ENCODE measurements around the gene SPIC.

SPIC gene

DNA sequence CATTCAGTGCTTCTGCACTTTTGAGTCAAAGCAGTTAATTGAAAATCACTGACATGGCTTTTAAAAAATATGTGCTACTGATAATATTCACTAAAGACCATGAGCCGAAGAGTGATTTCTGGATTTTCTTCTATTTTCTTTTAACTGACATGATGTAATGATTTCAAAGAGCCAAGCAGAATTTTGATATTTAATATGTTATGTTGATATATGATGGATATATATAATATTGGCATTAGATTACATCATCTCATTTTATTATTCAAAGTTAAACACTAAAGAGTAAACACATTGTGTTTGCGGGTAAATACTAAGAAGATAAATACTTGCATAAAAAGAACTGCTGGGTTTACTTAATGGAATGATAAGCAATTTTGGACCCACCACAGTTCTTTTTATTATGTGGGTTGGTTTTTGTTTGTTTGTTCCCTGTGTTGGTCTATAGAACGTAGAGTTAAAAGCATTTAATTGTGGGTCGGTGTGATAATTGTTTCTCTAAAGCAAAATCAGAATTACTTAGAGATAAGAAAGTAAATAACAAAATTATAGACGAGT lies 692 bp downstream of the SPIC start:
- Mint-ChIP-seq H3K9me3 (no peaks in the 10 kb centered on the region), H3K36me3 (ENCODE audit: low read depth) (no peaks in the 10 kb centered on the region), H3K4me3 (no peak overlapping the region), H3K27me3 (ENCODE audit: low read depth, poor library complexity) (peaks cover 8% of the 10 kb centered on the region), H3K27ac (no peak overlapping the region), H3K4me1 (no peaks in the 10 kb centered on the region)
- TF ChIP-seq CTCF (IDR thresholded peaks at IDR 0.05), result no peak
- no peak for DNase-seq

DNA sequence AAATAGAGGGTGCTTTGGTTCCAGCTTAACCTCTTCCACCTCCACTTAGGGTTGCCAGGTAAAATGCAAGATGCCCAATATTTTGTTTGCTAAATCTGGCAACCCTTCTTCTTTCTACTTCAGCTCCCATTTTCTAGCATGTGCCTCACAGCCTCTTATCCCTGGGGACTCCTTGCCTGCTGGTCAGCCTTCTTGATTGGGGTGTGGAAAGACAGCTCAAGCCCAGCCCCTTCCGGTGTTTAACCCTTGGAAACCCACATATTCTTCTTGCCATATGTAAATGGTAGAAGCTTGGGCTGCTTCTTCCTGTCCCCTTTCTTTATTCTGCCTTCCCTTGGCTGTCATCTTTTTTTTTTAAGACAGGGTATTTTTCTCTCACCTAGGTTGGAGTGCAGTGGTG lies 5.7 kb downstream of the SPIC start:
- Mint-ChIP-seq H3K9me3 (no peaks in the 10 kb centered on the region), H3K36me3 (ENCODE audit: low read depth) (no peaks in the 10 kb centered on the region), H3K4me3 (no peak overlapping the region), H3K4me1 (no peaks in the 10 kb centered on the region), H3K27ac (no peak overlapping the region), H3K27me3 (ENCODE audit: low read depth, poor library complexity) (no peaks in the 10 kb centered on the region)
- no peak for TF ChIP-seq CTCF (IDR thresholded peaks at IDR 0.05)
- DNase-seq, result no peak

- no peak for DNase-seq
- Mint-ChIP-seq H3K27ac (no peak overlapping the region), H3K27me3 (ENCODE audit: low read depth, poor library complexity) (peaks cover 4% of the 10 kb centered on the region), H3K36me3 (ENCODE audit: low read depth) (no peaks in the 10 kb centered on the region), H3K9me3 (no peaks in the 10 kb centered on the region), H3K4me3 (no peak overlapping the region), H3K4me1 (no peaks in the 10 kb centered on the region)
- TF ChIP-seq CTCF (IDR thresholded peaks at IDR 0.05), result no peak
Measured at GRCh38 chr12:101485021-101485420, 9.9 kb downstream of the SPIC start.

- Mint-ChIP-seq H3K27ac (no peak overlapping the region), H3K27me3 (ENCODE audit: low read depth, poor library complexity) (peaks cover 9% of the 10 kb centered on the region), H3K4me1 (no peaks in the 10 kb centered on the region), H3K9me3 (no peaks in the 10 kb centered on the region), H3K36me3 (ENCODE audit: low read depth) (no peaks in the 10 kb centered on the region), H3K4me3 (no peak overlapping the region)
- DNase-seq, result no peak
- no peak for TF ChIP-seq CTCF (IDR thresholded peaks at IDR 0.05)
Measured at GRCh38 chr12:101488469-101488868, 13.3 kb downstream of the SPIC start.

DNA sequence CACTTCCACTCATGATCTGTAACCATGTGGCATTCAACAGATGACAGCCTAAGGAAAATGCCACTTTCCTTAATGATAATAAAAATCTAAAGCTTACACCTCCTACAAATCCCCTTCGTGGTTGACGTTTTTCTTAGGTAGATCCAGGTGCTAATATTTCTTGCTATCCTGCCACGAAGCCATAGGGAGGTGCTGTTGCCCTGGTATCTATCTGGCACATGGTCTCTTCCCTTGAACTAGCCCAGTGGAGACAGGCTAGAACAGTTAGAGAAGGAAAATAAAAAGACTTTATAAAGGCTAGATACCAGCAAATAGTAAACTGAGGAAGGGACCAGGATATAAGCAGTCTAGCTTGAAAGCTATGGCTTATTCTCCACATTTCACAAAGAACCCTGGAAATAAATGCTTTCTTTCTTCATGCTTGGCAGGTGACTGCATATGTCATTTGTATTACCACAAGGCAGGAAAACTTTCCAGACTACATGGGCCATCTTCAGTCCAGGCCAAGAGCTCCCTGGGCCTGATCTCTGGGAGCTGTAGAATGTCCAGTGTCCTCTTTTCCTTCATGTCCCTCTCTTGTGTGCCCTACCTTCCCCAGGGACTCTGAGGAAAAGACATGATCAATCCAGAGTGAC lies 15.3 kb downstream of the SPIC start:
- Mint-ChIP-seq H3K27ac (no peak overlapping the region), H3K4me3 (no peak overlapping the region), H3K9me3 (no peaks in the 10 kb centered on the region), H3K4me1 (no peaks in the 10 kb centered on the region), H3K27me3 (ENCODE audit: low read depth, poor library complexity) (peaks cover 13% of the 10 kb centered on the region), H3K36me3 (ENCODE audit: low read depth) (no peaks in the 10 kb centered on the region)
- DNase-seq, result peak; percentile 14
- TF ChIP-seq CTCF (IDR thresholded peaks at IDR 0.05), result peak; percentile 51

DNA sequence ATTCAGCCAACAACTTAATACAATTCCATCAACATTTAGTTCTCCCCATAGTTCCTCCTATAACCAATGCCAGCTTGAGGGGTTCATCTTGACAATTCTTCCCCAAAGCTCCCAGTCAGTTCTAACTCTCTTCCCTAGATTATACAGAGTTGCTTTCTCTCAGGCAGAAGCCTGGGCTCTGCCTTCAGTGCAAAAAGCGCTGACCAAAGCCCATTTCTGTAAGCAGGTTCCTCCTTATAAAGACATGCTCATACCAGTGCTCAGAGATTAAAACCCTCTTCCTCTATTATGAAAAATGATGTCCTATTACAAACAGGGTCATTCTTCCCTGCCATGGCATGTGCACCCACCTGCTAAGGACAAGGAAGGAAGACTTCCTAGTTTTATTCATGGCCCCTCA lies 16.2 kb downstream of the SPIC start:
- DNase-seq, result no peak
- H3K27ac Mint-ChIP-seq, result no peak overlapping the region
- H3K4me1 Mint-ChIP-seq, result no peaks in the 10 kb centered on the region
- TF ChIP-seq CTCF (IDR thresholded peaks at IDR 0.05), result no peak
- H3K27me3 Mint-ChIP-seq (ENCODE audit: low read depth, poor library complexity), result peaks cover 13% of the 10 kb centered on the region
- no peaks in the 10 kb centered on the region for H3K36me3 Mint-ChIP-seq (ENCODE audit: low read depth)
- no peaks in the 10 kb centered on the region for H3K9me3 Mint-ChIP-seq
- H3K4me3 Mint-ChIP-seq, result no peak overlapping the region
